Activated CD8-positive, alpha-beta T cell treated with anti-CD3 and anti-CD28 coated beads for 36 hours (primary cell): ENCODE results near the gene OLFML1. TPM values are rescaled to one million over a fixed set of nuclear protein-coding genes. Genes with fewer than 3 reads are reported as not detected.

Source experiments
- ATAC-seq: fragments of 200-7000 bp; cut with Tn5 transposase; one replicate; pipeline ENCODE4 v1.10.0; 2021; ENCODE audit warnings: mild to moderate bottlenecking, moderate library complexity
- CTCF ChIA-PET: fragments of 350-600 bp; sonication (Branson Sonifier 250); formaldehyde crosslinking; loops from one replicate; lab custom pipeline; 2021; ENCODE audit warnings: antibody characterized with exemption; lab: Charles Lee
- POLR2A ChIA-PET: fragments of 350-600 bp; sonication (Branson Sonifier 250); formaldehyde crosslinking; loops from one replicate; lab custom pipeline; 2021; ENCODE audit warnings: antibody characterized with exemption; lab: Charles Lee
- DNase-seq: peaks from one replicate; pipeline ENCODE4 v3.0.0-alpha.2; 2020
- H3K27ac Mint-ChIP-seq: one replicate; pipeline ENCODE4 v1.8.0; 2021; ENCODE audit warnings: mild to moderate bottlenecking, mixed read lengths
- H3K27me3 Mint-ChIP-seq: one replicate; pipeline ENCODE4 v1.8.0; 2021; ENCODE audit warnings: mixed read lengths
- H3K36me3 Mint-ChIP-seq: one replicate; pipeline ENCODE4 v1.8.0; 2021; ENCODE audit warnings: low read depth, mixed read lengths
- H3K4me1 Mint-ChIP-seq: one replicate; pipeline ENCODE4 v1.8.0; 2021; ENCODE audit warnings: low read depth, mixed read lengths
- H3K4me3 Mint-ChIP-seq: one replicate; pipeline ENCODE4 v1.8.0; 2021; ENCODE audit warnings: mild to moderate bottlenecking, moderate library complexity, mixed read lengths
- H3K9me3 Mint-ChIP-seq: one replicate; pipeline ENCODE4 v1.8.0; 2021; ENCODE audit warnings: mixed read lengths
- CTCF ChIP-seq: fragments of 200-600 bp; IDR thresholded peaks from one replicate; pipeline ENCODE4 v1.8.0; 2022; ENCODE audit warnings: antibody characterized with exemption, mild to moderate bottlenecking
- intact Hi-C: fragments of 100-400 bp; cut with micrococcal nuclease; formaldehyde crosslinking; loops from one replicate; pipeline ENCODE4 v1.10.0; 2022
- total RNA-seq, 2 experiments: library from RNA; stranded (reverse); gene quantifications; one replicate each; pipeline ENCODE4 v1.2.3, GENCODE V29; 2021

Gene OLFML1
- total RNA-seq = not detected

- CTCF ChIA-PET = interaction anchor here (0.9 to 1.6 kb wide), 3 partner anchors 14 to 43 kb away, joined by 3 to 4 read pairs (median 3); partner anchors contain the start of gene PPFIBP2
- DNase-seq (no peak), ATAC-seq (no peak)
- no peaks in the 10 kb centered on the region for H3K4me1 Mint-ChIP-seq
- H3K9me3 Mint-ChIP-seq = no peaks in the 10 kb centered on the region
- POLR2A ChIA-PET = no interaction called here
- H3K27ac Mint-ChIP-seq = no peak within 1 kb of the TSS
- H3K4me3 Mint-ChIP-seq = no peak within 1 kb of the TSS
- no peaks in the 10 kb centered on the region for H3K36me3 Mint-ChIP-seq
- no peaks in the 10 kb centered on the region for H3K27me3 Mint-ChIP-seq
- intact Hi-C loops = no loop called here
- TF ChIP-seq CTCF = no peak
Measured at GRCh38 chr11:7485186-7486097, at the start of gene OLFML1. TSS of gene OLFML1 (plus strand) at chr11:7485506. CDS start at chr11:7485876, 370 bp downstream.

GRCh38 chr11:7436146-7436545, 49.2 kb upstream of the OLFML1 start:
- no peak for DNase-seq
- Mint-ChIP-seq H3K4me1 (peaks cover 13% of the 10 kb centered on the region), H3K27me3 (no peaks in the 10 kb centered on the region), H3K36me3 (no peaks in the 10 kb centered on the region), H3K4me3 (no peak overlapping the region), H3K9me3 (no peaks in the 10 kb centered on the region), H3K27ac (peak overlapping the region; percentile 92)
- TF ChIP-seq CTCF = no peak
- ChIA-PET CTCF (no interaction called here), POLR2A (no interaction called here)
- intact Hi-C loops = no loop called here
- no peak for ATAC-seq

- ChIA-PET CTCF (interaction anchor here (0.8 kb wide), 1 partner anchor 624 kb away, joined by 3 read pairs; no protein-coding TSS in a partner anchor), POLR2A (no interaction called here)
- DNase-seq = peak; percentile 30
- no peak for TF ChIP-seq CTCF
- H3K27ac Mint-ChIP-seq = peak overlapping the region; percentile 92
- peak overlapping the region; percentile 26 for H3K4me3 Mint-ChIP-seq
- no peaks in the 10 kb centered on the region for H3K27me3 Mint-ChIP-seq
- no peaks in the 10 kb centered on the region for H3K9me3 Mint-ChIP-seq
- no peaks in the 10 kb centered on the region for H3K36me3 Mint-ChIP-seq
- peaks cover 13% of the 10 kb centered on the region for H3K4me1 Mint-ChIP-seq
- peak; percentile 62 for ATAC-seq
- intact Hi-C loops = no loop called here
Measured at GRCh38 chr11:7436657-7437056, 48.6 kb upstream of the OLFML1 start.

GRCh38 chr11:7437696-7438095, 47.6 kb upstream of the OLFML1 start:
- peaks cover 13% of the 10 kb centered on the region for H3K4me1 Mint-ChIP-seq
- H3K36me3 Mint-ChIP-seq = no peaks in the 10 kb centered on the region
- H3K4me3 Mint-ChIP-seq = no peak overlapping the region
- no peaks in the 10 kb centered on the region for H3K27me3 Mint-ChIP-seq
- TF ChIP-seq CTCF = no peak
- ChIA-PET POLR2A (no interaction called here), CTCF (no interaction called here)
- H3K27ac Mint-ChIP-seq = no peak overlapping the region
- intact Hi-C loops = no loop called here
- no peak for DNase-seq
- ATAC-seq = no peak
- no peaks in the 10 kb centered on the region for H3K9me3 Mint-ChIP-seq

- Mint-ChIP-seq H3K4me3 (no peak overlapping the region), H3K36me3 (no peaks in the 10 kb centered on the region), H3K9me3 (no peaks in the 10 kb centered on the region), H3K4me1 (peaks cover 13% of the 10 kb centered on the region), H3K27me3 (no peaks in the 10 kb centered on the region), H3K27ac (no peak overlapping the region)
- POLR2A ChIA-PET = no interaction called here
- intact Hi-C loops = loop anchor here (5.0 to 10.0 kb wide), 2 partner anchors 85 to 343 kb away; no protein-coding TSS in a partner anchor
- no peak for DNase-seq
- no peak for ATAC-seq
- CTCF ChIA-PET = interaction anchor here (1.0 to 1.2 kb wide), 2 partner anchors 248 to 295 kb away, joined by 3 to 4 read pairs; no protein-coding TSS in a partner anchor
- TF ChIP-seq CTCF = no peak
Measured at GRCh38 chr11:7439746-7440320, 45.5 kb upstream of the OLFML1 start.
